NCI-H446 (cell line): Measurements from ENCODE around the gene IQCN.
A peak's percentile ranks its signal among the peaks of the same experiment; 100 is the strongest.
"Not testable (repeated sequence)": the region's sequence is repeated elsewhere in the genome, so short reads cannot be mapped to it uniquely, and the experiment has no call there.

Experiments used
- DNase-seq, 2 experiments: peaks; one replicate each; lab custom pipeline; 2025; lab: John Stamatoyannopoulos, UW

The IQCN gene

DNA sequence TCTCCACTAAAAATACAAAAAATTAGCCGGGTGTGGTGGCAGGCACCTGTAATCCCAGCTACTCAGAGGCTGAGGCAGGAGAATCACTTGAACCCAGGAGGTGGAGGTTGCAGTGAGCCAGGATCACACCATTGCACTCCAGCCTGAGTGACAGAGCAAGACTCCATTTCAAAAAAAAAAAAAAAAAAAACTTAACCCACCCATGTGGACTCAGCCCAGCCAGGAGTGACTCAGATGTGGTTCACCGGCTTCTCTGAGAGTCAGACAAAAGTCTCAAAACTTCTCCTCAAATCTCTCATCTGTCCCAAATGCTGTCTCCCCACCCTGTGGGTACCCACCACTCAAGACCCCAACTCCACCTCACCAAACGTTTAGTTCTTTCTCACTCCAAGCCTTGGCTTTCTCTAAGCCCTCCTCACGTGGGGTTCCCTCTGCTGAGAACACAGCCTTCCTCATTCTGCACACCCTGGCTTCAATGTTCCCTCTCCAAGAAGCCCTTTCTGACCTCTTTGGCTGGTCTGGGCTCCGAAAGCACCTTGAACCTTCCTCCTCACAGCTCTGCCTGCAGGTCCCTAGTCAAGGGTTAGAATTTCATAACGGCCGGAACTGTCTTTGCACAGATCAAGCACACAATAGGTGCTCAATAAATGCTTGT, 59.3 kb downstream of the IQCN start:
- no peak for DNase-seq

DNA sequence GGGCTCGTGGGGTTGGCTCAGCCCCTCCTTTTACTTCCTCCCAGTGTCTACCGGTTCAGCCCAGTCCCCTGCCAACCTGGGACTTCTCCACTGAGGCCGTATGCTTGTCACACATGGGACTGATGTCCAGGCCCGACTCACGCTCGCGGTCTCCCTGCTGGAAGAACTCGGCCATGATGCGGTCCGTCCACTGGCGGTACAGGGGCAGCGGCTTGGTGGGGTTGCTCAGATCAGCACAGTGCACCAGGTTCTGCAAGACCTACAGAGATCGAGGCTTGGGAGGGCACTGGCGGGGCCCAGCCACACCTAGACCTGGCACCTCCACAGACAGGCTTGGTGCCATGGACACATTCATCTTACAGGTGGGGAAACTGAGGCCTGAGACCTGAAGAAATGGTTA, 62.6 kb downstream of the IQCN start:
- no peak for DNase-seq

DNA sequence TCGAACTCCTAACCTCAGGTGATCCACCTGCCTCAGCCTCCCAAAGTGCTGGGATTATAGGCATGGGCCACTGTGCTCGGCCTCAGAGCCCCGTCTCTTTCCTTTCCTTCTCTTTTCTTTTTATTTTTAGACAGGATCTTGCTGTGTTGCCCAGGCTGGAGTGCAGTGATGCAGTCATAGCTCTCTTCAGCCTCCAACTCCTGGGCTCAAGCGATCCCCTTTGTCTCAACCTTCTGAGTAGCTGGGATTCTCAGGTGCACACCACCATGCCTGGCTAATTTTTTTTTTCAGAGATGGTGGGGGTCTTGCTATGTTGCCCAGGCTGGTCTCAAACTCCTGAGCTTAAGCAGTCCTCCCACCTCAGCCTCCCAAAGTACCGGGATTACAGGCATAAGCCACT, 64.3 kb downstream of the IQCN start:
- not testable (repeated sequence) for DNase-seq

DNA sequence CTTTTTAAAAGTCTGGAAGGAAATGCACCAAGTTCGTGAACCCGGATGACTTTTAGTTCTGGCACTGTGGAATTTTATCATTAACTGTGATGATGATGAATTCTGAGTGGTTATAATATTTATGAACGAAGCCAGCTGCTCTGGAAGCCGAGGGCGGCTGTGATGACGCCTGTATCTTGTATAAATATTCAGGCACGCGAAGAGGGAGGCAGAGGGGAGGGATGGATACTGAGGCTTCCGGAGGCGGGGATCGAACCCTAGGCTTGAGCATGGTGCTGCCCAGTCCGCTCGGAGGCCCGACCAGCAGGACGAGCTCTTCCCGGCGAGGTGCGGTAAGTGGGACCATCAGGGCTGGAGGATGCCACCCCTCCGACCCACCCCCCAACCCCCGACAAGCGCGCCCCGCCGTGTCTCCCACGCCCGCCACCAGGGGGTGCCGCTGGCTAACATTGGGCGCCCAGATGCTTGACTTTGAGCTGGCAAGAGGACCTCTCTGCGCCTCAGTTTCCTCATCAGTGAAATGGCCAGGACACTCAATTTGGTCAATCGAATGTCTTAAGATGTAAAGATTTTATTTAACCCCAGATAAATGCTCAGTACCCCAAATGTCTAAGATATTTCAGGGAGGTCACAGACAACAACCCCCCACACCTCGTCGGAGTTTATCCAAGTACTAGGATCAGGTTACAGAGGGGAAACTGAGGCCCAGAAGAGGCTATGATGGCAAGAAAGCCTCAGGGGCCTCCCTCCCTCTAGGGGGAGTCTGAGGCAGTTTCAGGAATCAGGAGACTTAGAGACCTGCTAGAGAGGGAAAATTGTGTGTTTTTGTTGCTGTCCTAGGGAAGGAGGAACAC, 65.9 kb downstream of the IQCN start:
- DNase-seq = peak in 1 of 2 experiments; percentile 27
